HG03108 (cell line): ENCODE results near the gene MKRN2OS.
"Not testable (repeated sequence)": the region's sequence is repeated elsewhere in the genome, so short reads cannot be mapped to it uniquely, and the experiment has no call there.

Experiments
- ATAC-seq: cut with Tn5 transposase; IDR thresholded peaks from one replicate; pipeline ENCODE4 v1.9.1; 2021; ENCODE audit warnings: moderate library complexity; ENCODE audit not compliant: unreplicated experiment

Gene MKRN2OS

GRCh38 chr3:12562451-12562850 lies 17.2 kb upstream of the MKRN2OS start:
- ATAC-seq = no peak

GRCh38 chr3:12561397-12561796 lies 16.1 kb upstream of the MKRN2OS start:
- ATAC-seq = no peak

GRCh38 chr3:12560505-12561190 lies 15.3 kb upstream of the MKRN2OS start:
- ATAC-seq = no peak

GRCh38 chr3:12559520-12559919 lies 14.2 kb upstream of the MKRN2OS start:
- no peak for ATAC-seq

- no peak for ATAC-seq
Observed at GRCh38 chr3:12558706-12559105, 13.4 kb upstream of the MKRN2OS start.

- ATAC-seq = no peak
Observed at GRCh38 chr3:12557473-12558100, 12.3 kb upstream of the MKRN2OS start.

GRCh38 chr3:12556690-12557472 lies 11.6 kb upstream of the MKRN2OS start, which contains the start of gene MKRN2:
Gene MKRN2 (plus strand): TSS chr3:12557087. CDS start chr3:12557151, 64 bp downstream.
- peak; percentile 81 for ATAC-seq

- ATAC-seq = no peak
Observed at GRCh38 chr3:12556314-12556689, 11.0 kb upstream of the MKRN2OS start.

GRCh38 chr3:12553921-12554391 lies 8.7 kb upstream of the MKRN2OS start:
- ATAC-seq = no peak

- ATAC-seq = no peak
Observed at GRCh38 chr3:12549971-12550760, 4.9 kb upstream of the MKRN2OS start.

- ATAC-seq = no peak
Observed at GRCh38 chr3:12544652-12545472, 437 bp downstream of the MKRN2OS start.

- ATAC-seq = not testable (repeated sequence)
Observed at GRCh38 chr3:12543497-12543896, 1.8 kb downstream of the MKRN2OS start.

GRCh38 chr3:12541625-12542024 lies 3.7 kb downstream of the MKRN2OS start:
- ATAC-seq = no peak

- no peak for ATAC-seq
Observed at GRCh38 chr3:12536423-12536822, 8.9 kb downstream of the MKRN2OS start.

- no peak for ATAC-seq
Observed at GRCh38 chr3:12532182-12532581, 13.1 kb downstream of the MKRN2OS start.

GRCh38 chr3:12527757-12528143 lies 17.5 kb downstream of the MKRN2OS start:
- no peak for ATAC-seq

- ATAC-seq = no peak
Observed at GRCh38 chr3:12522721-12523120, 22.6 kb downstream of the MKRN2OS start.

- no peak for ATAC-seq
Observed at GRCh38 chr3:12521010-12521409, 24.3 kb downstream of the MKRN2OS start.

GRCh38 chr3:12518261-12519028 lies 26.9 kb downstream of the MKRN2OS start:
- no peak for ATAC-seq
